HUES6 (cell line): ENCODE data around the gene EIF4E1B.
A peak's percentile ranks its signal among the peaks of the same experiment; 100 is the strongest.

Source experiments
- H3K27ac ChIP-seq: 2 replicates; pipeline ENCODE4 v1.7.0; 2013; ENCODE audit warnings: low read depth, mild to moderate bottlenecking, low read length, inconsistent platforms
- H3K27me3 ChIP-seq: 2 replicates; pipeline ENCODE4 v1.6.1; 2013; ENCODE audit warnings: low read length; ENCODE audit not compliant: control insufficient read depth, insufficient read depth
- H3K36me3 ChIP-seq: 2 replicates; pipeline ENCODE4 v1.6.1; 2013; ENCODE audit warnings: low read length; ENCODE audit not compliant: control insufficient read depth, insufficient read depth
- H3K4me1 ChIP-seq: 2 replicates; pipeline ENCODE4 v1.6.1; 2013; ENCODE audit warnings: low read length; ENCODE audit not compliant: control insufficient read depth, insufficient read depth
- H3K4me3 ChIP-seq: 2 replicates; pipeline ENCODE4 v1.5.1; 2013; ENCODE audit warnings: low read depth, low read length
- H3K9ac ChIP-seq: one replicate; pipeline ENCODE4 v1.6.1; 2013; ENCODE audit warnings: mild to moderate bottlenecking, low read length
- H3K9me3 ChIP-seq: 2 replicates; pipeline ENCODE4 v1.6.1; 2013; ENCODE audit warnings: low read depth, low read length; ENCODE audit not compliant: control insufficient read depth, insufficient read depth

Gene EIF4E1B

GRCh38 chr5:176619203-176619568, 11.3 kb upstream of the EIF4E1B start:
- H3K4me1 ChIP-seq = peaks cover 8% of the 10 kb centered on the region; the same call in 1 of the 2 replicates
- H3K27me3 ChIP-seq = peaks cover 59% of the 10 kb centered on the region
- H3K9ac ChIP-seq = no peak overlapping the region
- H3K9me3 ChIP-seq = no peaks in the 10 kb centered on the region
- H3K36me3 ChIP-seq = no peaks in the 10 kb centered on the region
- no peak overlapping the region for H3K27ac ChIP-seq
- H3K4me3 ChIP-seq = peak overlapping the region; percentile 53

GRCh38 chr5:176619569-176620332, 10.7 kb upstream of the EIF4E1B start:
- peaks cover 8% of the 10 kb centered on the region; the same call in 1 of the 2 replicates for H3K4me1 ChIP-seq
- no peak overlapping the region for H3K27ac ChIP-seq
- peak overlapping the region; percentile 53 for H3K4me3 ChIP-seq
- H3K36me3 ChIP-seq = no peaks in the 10 kb centered on the region
- no peaks in the 10 kb centered on the region for H3K9me3 ChIP-seq
- no peak overlapping the region for H3K9ac ChIP-seq
- peaks cover 59% of the 10 kb centered on the region for H3K27me3 ChIP-seq

- H3K9me3 ChIP-seq = no peaks in the 10 kb centered on the region
- H3K4me3 ChIP-seq = peak overlapping the region; percentile 53
- H3K9ac ChIP-seq = no peak overlapping the region
- peaks cover 59% of the 10 kb centered on the region for H3K27me3 ChIP-seq
- H3K4me1 ChIP-seq = peaks cover 8% of the 10 kb centered on the region; the same call in 1 of the 2 replicates
- no peak overlapping the region for H3K27ac ChIP-seq
- no peaks in the 10 kb centered on the region for H3K36me3 ChIP-seq
These were observed 10.0 kb upstream of the EIF4E1B start for GRCh38 chr5:176620333-176620981.

GRCh38 chr5:176621661-176622079, 8.8 kb upstream of the EIF4E1B start:
- Histone ChIP-seq H3K4me3 (no peak overlapping the region), H3K9me3 (no peaks in the 10 kb centered on the region), H3K36me3 (no peaks in the 10 kb centered on the region), H3K4me1 (peaks cover 8% of the 10 kb centered on the region; the same call in 1 of the 2 replicates), H3K27me3 (peaks cover 53% of the 10 kb centered on the region), H3K27ac (no peak overlapping the region), H3K9ac (no peak overlapping the region)

- H3K27me3 ChIP-seq = peaks cover 52% of the 10 kb centered on the region
- H3K36me3 ChIP-seq = no peaks in the 10 kb centered on the region
- H3K4me1 ChIP-seq = peaks cover 10% of the 10 kb centered on the region; the same call in 1 of the 2 replicates
- no peak overlapping the region for H3K9ac ChIP-seq
- no peaks in the 10 kb centered on the region for H3K9me3 ChIP-seq
- H3K27ac ChIP-seq = no peak overlapping the region
- H3K4me3 ChIP-seq = no peak overlapping the region
These were observed 6.3 kb upstream of the EIF4E1B start for GRCh38 chr5:176624142-176624541.

GRCh38 chr5:176624938-176625337, 5.5 kb upstream of the EIF4E1B start:
- Histone ChIP-seq H3K27me3 (peaks cover 53% of the 10 kb centered on the region), H3K27ac (no peak overlapping the region), H3K4me3 (no peak overlapping the region), H3K36me3 (no peaks in the 10 kb centered on the region), H3K9me3 (no peaks in the 10 kb centered on the region), H3K9ac (no peak overlapping the region), H3K4me1 (0 out of 2 replicates have a peak, but pooled peaks cover 6% of the 10 kb centered on the region)

GRCh38 chr5:176625512-176625911, 5.0 kb upstream of the EIF4E1B start:
- peaks cover 52% of the 10 kb centered on the region for H3K27me3 ChIP-seq
- H3K9me3 ChIP-seq = no peaks in the 10 kb centered on the region

GRCh38 chr5:176625966-176626875, 4.3 kb upstream of the EIF4E1B start:
- Histone ChIP-seq H3K4me1 (peaks cover 11% of the 10 kb centered on the region; the same call in 1 of the 2 replicates), H3K4me3 (no peak overlapping the region), H3K27me3 (peaks cover 52% of the 10 kb centered on the region), H3K27ac (no peak overlapping the region), H3K9ac (no peak overlapping the region), H3K9me3 (no peaks in the 10 kb centered on the region), H3K36me3 (no peaks in the 10 kb centered on the region)

More at GRCh38 chr5:176625512-176625911, 5.0 kb upstream of the EIF4E1B start:
- Histone ChIP-seq H3K4me3 (no peak overlapping the region), H3K36me3 (no peaks in the 10 kb centered on the region), H3K27ac (no peak overlapping the region), H3K4me1 (0 out of 2 replicates have a peak, but pooled peaks cover 5% of the 10 kb centered on the region), H3K9ac (no peak overlapping the region)

- H3K27ac ChIP-seq = no peak overlapping the region
- no peaks in the 10 kb centered on the region for H3K9me3 ChIP-seq
- H3K4me1 ChIP-seq = peaks cover 12% of the 10 kb centered on the region; the same call in 1 of the 2 replicates
- H3K4me3 ChIP-seq = no peak overlapping the region
- H3K36me3 ChIP-seq = no peaks in the 10 kb centered on the region
- peaks cover 52% of the 10 kb centered on the region for H3K27me3 ChIP-seq
- no peak overlapping the region for H3K9ac ChIP-seq
These were observed 3.6 kb upstream of the EIF4E1B start for GRCh38 chr5:176626876-176627236.

- no peaks in the 10 kb centered on the region for H3K36me3 ChIP-seq
- no peak overlapping the region for H3K9ac ChIP-seq
- H3K27ac ChIP-seq = no peak overlapping the region
- H3K4me1 ChIP-seq = peaks cover 12% of the 10 kb centered on the region; the same call in 1 of the 2 replicates
- no peak overlapping the region for H3K4me3 ChIP-seq
- H3K9me3 ChIP-seq = no peaks in the 10 kb centered on the region
- peaks cover 54% of the 10 kb centered on the region for H3K27me3 ChIP-seq
These were observed 2.9 kb upstream of the EIF4E1B start for GRCh38 chr5:176627582-176627981.
